CD14-positive monocyte (primary cell): ENCODE data around the gene CCNL1. TPM values are rescaled to one million over a fixed set of nuclear protein-coding genes. Genes with fewer than 3 reads are reported as not detected.
A peak's percentile ranks its signal among the peaks of the same experiment; 100 is the strongest.

ENCODE experiments used
- DNase-seq, 3 donors: peaks; one replicate each; pipeline ENCODE4 v3.0.0-alpha.2; 2011 to 2022
- H2AFZ ChIP-seq: 2 replicates; pipeline ENCODE4 v1.6.0; 2012; ENCODE audit warnings: mild to moderate bottlenecking, low read depth, low read length, inconsistent platforms; ENCODE audit not compliant: insufficient read depth, poor library complexity, severe bottlenecking
- H3K27ac ChIP-seq, 2 donors: 1 replicate in 1 of 2; 2 replicates in 1 of 2; pipeline ENCODE4 v1.5.1; 2012 to 2013; ENCODE audit warnings: low read length in 2 of 2, control low read depth in 1 of 2, inconsistent platforms in 1 of 2, low read depth in 1 of 2, mild to moderate bottlenecking in 1 of 2
- H3K27me3 ChIP-seq, 2 donors: one replicate each; pipeline versions ENCODE4 v1.6.0 to v1.6.1; 2011 to 2013; ENCODE audit warnings: low read length in 2 of 2; ENCODE audit not compliant: control insufficient read depth in 2 of 2, insufficient read depth in 2 of 2
- H3K36me3 ChIP-seq, 2 donors: replicated peaks in 1 of 2; 1 replicate in 1 of 2; 2 replicates in 1 of 2; pipeline versions ENCODE4 v1.5.1 to v1.6.1; 2012 to 2013; ENCODE audit warnings: low read length in 2 of 2, control low read depth in 1 of 2, inconsistent platforms in 1 of 2, mild to moderate bottlenecking in 1 of 2; ENCODE audit not compliant: insufficient read depth in 2 of 2, control insufficient read depth in 1 of 2
- H3K4me1 ChIP-seq, 2 donors: 1 replicate in 1 of 2; 2 replicates in 1 of 2; pipeline versions ENCODE4 v1.5.1 to v1.6.1; 2012 to 2013; ENCODE audit warnings: low read length in 2 of 2, control low read depth in 1 of 2, inconsistent platforms in 1 of 2, mild to moderate bottlenecking in 1 of 2, moderate library complexity in 1 of 2; ENCODE audit not compliant: insufficient read depth in 2 of 2, control insufficient read depth in 1 of 2
- H3K4me2 ChIP-seq: replicated peaks from 2 replicates; pipeline ENCODE3; 2012; ENCODE audit warnings: low read length, moderate library complexity, mild to moderate bottlenecking; ENCODE audit not compliant: poor library complexity, severe bottlenecking; ENCODE audit errors: extremely low read depth
- H3K4me3 ChIP-seq, 3 experiments: fragments of 200-600 bp in 1 of 3; sonication (generic) in 1 of 3; replicated peaks in 1 of 3; 1 replicate in 2 of 3; 2 replicates in 1 of 3; pipeline ENCODE4 v1.5.1; 2011 to 2013; ENCODE audit warnings: low read length in 3 of 3, mild to moderate bottlenecking in 3 of 3, control low read depth in 2 of 3, low read depth in 2 of 3, inconsistent platforms in 1 of 3, moderate library complexity in 1 of 3
- H3K79me2 ChIP-seq: 2 replicates; pipeline ENCODE4 v1.6.0; 2012; ENCODE audit warnings: mild to moderate bottlenecking, control low read depth, inconsistent platforms, low read length, moderate library complexity; ENCODE audit not compliant: insufficient read depth
- H3K9ac ChIP-seq: 2 replicates; pipeline ENCODE4 v1.6.0; 2017; ENCODE audit warnings: low read length, mild to moderate bottlenecking; ENCODE audit not compliant: insufficient read depth, poor library complexity, severe bottlenecking
- H3K9me3 ChIP-seq, 2 donors: replicated peaks in 1 of 2; 1 replicate in 1 of 2; 2 replicates in 1 of 2; pipeline versions ENCODE4 v1.5.1 to v1.6.1; 2012 to 2013; ENCODE audit warnings: low read length in 2 of 2, control low read depth in 1 of 2; ENCODE audit not compliant: control insufficient read depth in 1 of 2, insufficient read depth in 1 of 2
- H4K20me1 ChIP-seq: 2 replicates; pipeline ENCODE4 v1.6.0; 2012; ENCODE audit warnings: mild to moderate bottlenecking, low read length, control low read depth, moderate library complexity; ENCODE audit not compliant: insufficient read depth
- H3K27ac Mint-ChIP-seq, 7 donors: one replicate each; pipeline ENCODE4 v1.8.0; 2020; ENCODE audit warnings: mild to moderate bottlenecking in 7 of 7, mixed read lengths in 7 of 7, moderate library complexity in 6 of 7, inconsistent platforms in 2 of 7
- H3K27me3 Mint-ChIP-seq, 3 donors: one replicate each; pipeline ENCODE4 v1.8.0; 2021 to 2022; ENCODE audit warnings: low read depth in 3 of 3, mild to moderate bottlenecking in 3 of 3, mixed read lengths in 3 of 3, moderate library complexity in 3 of 3, inconsistent platforms in 1 of 3
- H3K36me3 Mint-ChIP-seq, 2 donors: one replicate each; pipeline ENCODE4 v1.8.0; 2020; ENCODE audit warnings: mixed read lengths in 2 of 2, inconsistent platforms in 1 of 2, mild to moderate bottlenecking in 1 of 2
- H3K4me1 Mint-ChIP-seq: one replicate; pipeline ENCODE4 v1.8.0; 2020; ENCODE audit warnings: mild to moderate bottlenecking, mixed read lengths
- H3K4me3 Mint-ChIP-seq, 2 donors: one replicate each; pipeline ENCODE4 v1.8.0; 2020; ENCODE audit warnings: mild to moderate bottlenecking in 2 of 2, mixed read lengths in 2 of 2, moderate library complexity in 1 of 2
- H3K9me3 Mint-ChIP-seq, 7 donors: one replicate each; pipeline ENCODE4 v1.8.0; 2020 to 2022; ENCODE audit warnings: mixed read lengths in 7 of 7, mild to moderate bottlenecking in 6 of 7, moderate library complexity in 6 of 7, inconsistent platforms in 2 of 7
- CTCF ChIP-seq: fragments of 200-600 bp; IDR thresholded peaks from one replicate; pipeline ENCODE4 v1.8.0; 2022; ENCODE audit warnings: antibody characterized with exemption, mild to moderate bottlenecking
- WGBS: methylation state at CpG from one replicate; pipeline ENCODE4 v1.1.5; 2013; ENCODE audit warnings: missing lambda C conversion rate; ENCODE audit not compliant: insufficient coverage; 5-methylcytosine and 5-hydroxymethylcytosine counted together
- intact Hi-C, 2 donors: fragments of 100-400 bp; cut with micrococcal nuclease; formaldehyde crosslinking; loops; one replicate each; pipeline versions ENCODE4 v1.15.0 to v1.15.1; 2023
- polyA plus RNA-seq, 3 donors: library from polyadenylated mRNA; depleted of rRNA in 1 of 3; unstranded in 2 of 3; stranded (reverse) in 1 of 3; fragments of 300-500 nt in 2 of 3; fragments of >200 nt in 1 of 3; fragmentation: Illumina TruSeq in 2 of 3; gene quantifications; 1 replicate in 2 of 3; 2 replicates in 1 of 3; pipeline ENCODE4 v1.2.3, GENCODE V29; 2012 to 2021

Gene CCNL1
- polyA plus RNA-seq, 3 donors = 32.0 to 751 (median 42.3) TPM

GRCh38 chr3:157151627-157152026 lies 8.3 kb downstream of the CCNL1 start:
- H3K4me3 Mint-ChIP-seq = no peak overlapping the region
- no peak overlapping the region for H3K9ac ChIP-seq
- H4K20me1 ChIP-seq = peaks cover 99% of the 10 kb centered on the region
- DNase-seq = no peak
- no peak overlapping the region for H3K27ac ChIP-seq
- peaks cover 98 to 100% of the 10 kb centered on the region in 2 donors for H3K36me3 ChIP-seq
- no peak overlapping the region for H2AFZ ChIP-seq
- H3K4me2 ChIP-seq = no peak overlapping the region
- no peaks in the 10 kb centered on the region for H3K27me3 Mint-ChIP-seq
- intact Hi-C loops = no loop called here
- TF ChIP-seq CTCF = no peak
- no peaks in the 10 kb centered on the region for H3K9me3 ChIP-seq
- H3K79me2 ChIP-seq = peaks cover 72% of the 10 kb centered on the region
- H3K9me3 Mint-ChIP-seq = no peaks in the 10 kb centered on the region
- 92% methylated on average over 2 of the region's 2 CpGs for whole genome bisulfite sequencing
- peaks cover 6 to 19% of the 10 kb centered on the region in 2 donors for H3K4me1 ChIP-seq
- H3K27ac Mint-ChIP-seq = peak overlapping the region in 5 of 7 donors; percentile 8 to 67 (median 40)
- no peaks in the 10 kb centered on the region for H3K27me3 ChIP-seq
- H3K4me1 Mint-ChIP-seq = peaks cover 20% of the 10 kb centered on the region
- H3K4me3 ChIP-seq = no peak overlapping the region
- peaks cover 85 to 96% of the 10 kb centered on the region in 2 donors for H3K36me3 Mint-ChIP-seq

GRCh38 chr3:157151151-157151550 lies 8.8 kb downstream of the CCNL1 start:
- no CpG with 5 or more reads among the region's 1 CpG for WGBS
- Mint-ChIP-seq H3K27me3 (no peaks in the 10 kb centered on the region), H3K9me3 (no peaks in the 10 kb centered on the region), H3K4me3 (no peak overlapping the region), H3K36me3 (peaks cover 84 to 96% of the 10 kb centered on the region in 2 donors), H3K4me1 (peaks cover 15% of the 10 kb centered on the region), H3K27ac (peak overlapping the region in 1 of 7 donors; percentile 30)
- H3K9ac ChIP-seq = no peak overlapping the region
- no peak overlapping the region for H3K4me3 ChIP-seq
- intact Hi-C loops = no loop called here
- H3K9me3 ChIP-seq = no peaks in the 10 kb centered on the region
- H3K36me3 ChIP-seq = peaks cover 98 to 100% of the 10 kb centered on the region in 2 donors
- peaks cover 99% of the 10 kb centered on the region for H4K20me1 ChIP-seq
- no peak overlapping the region for H2AFZ ChIP-seq
- H3K79me2 ChIP-seq = peaks cover 68% of the 10 kb centered on the region
- no peak overlapping the region for H3K4me2 ChIP-seq
- TF ChIP-seq CTCF = no peak
- H3K27ac ChIP-seq = no peak overlapping the region
- no peak for DNase-seq
- H3K4me1 ChIP-seq = peaks cover 3 to 15% of the 10 kb centered on the region in 2 donors
- H3K27me3 ChIP-seq = no peaks in the 10 kb centered on the region
